Fibroblast of skin of back (primary cell): ENCODE results near the gene THUMPD1.

ENCODE experiments used
- DNase-seq: peaks from one replicate; pipeline ENCODE4 v3.0.0-alpha.2; 2013

THUMPD1 gene

DNA sequence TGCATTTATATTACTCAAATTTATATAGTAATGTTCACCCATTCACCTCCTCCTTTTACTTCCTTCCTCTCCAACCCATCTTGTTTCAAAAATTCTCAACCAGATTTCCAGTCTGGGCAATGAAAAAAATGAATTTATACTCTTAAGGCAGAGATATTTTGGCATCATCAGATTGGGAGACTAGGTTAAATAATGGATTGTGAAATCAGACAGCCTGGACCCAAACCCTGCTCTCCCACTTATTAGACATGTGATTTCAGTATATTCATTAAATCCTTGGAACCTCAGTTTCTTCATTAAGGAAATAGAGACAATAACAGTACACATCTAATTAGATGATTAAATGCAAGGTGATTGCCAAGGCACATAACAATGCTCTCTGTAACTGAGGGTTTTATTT, 52.0 kb downstream of the THUMPD1 start:
- DNase-seq, result no peak

DNA sequence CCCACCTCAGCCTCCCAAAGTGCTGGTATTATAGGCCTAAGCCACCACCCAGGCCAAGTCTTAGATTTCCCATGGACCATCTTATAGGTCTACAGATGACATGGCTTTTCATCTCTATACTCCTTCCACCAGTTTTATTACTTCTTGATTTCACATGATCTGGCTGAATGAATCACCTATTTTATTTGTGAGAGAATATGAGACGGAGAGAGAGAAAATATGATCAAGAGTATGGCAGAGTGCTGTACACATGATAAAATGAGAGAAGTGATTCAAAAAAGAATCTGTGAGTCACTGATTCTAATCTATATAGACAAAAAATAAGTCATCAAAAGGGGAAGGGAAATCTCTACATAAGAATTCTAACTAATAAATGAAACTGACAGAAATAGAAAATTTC, 57.8 kb downstream of the THUMPD1 start:
- no peak for DNase-seq
